Activated CD4-positive, alpha-beta memory T cell treated with anti-CD3 and anti-CD28 coated beads, Interleukin-2, amount 10 ng/mL, durations not matched to agents 7 days and 5 days (primary cell): ENCODE data around the gene YWHAG. TPM values are rescaled to one million over a fixed set of nuclear protein-coding genes. Genes with fewer than 3 reads are reported as not detected.
"Not testable (repeated sequence)": the region's sequence is repeated elsewhere in the genome, so short reads cannot be mapped to it uniquely, and the experiment has no call there.

Experiments used
- CTCF ChIA-PET: fragments of 350-600 bp; sonication (Branson Sonifier 250); formaldehyde crosslinking; loops from one replicate; lab custom pipeline; 2021; ENCODE audit warnings: antibody characterized with exemption, inconsistent platforms; lab: Charles Lee
- POLR2A ChIA-PET: fragments of 350-600 bp; sonication (Branson Sonifier 250); formaldehyde crosslinking; loops from one replicate; lab custom pipeline; 2021; ENCODE audit warnings: antibody characterized with exemption; lab: Charles Lee
- DNase-seq: peaks from one replicate; pipeline ENCODE4 v3.0.0-alpha.2; 2020
- H3K27ac Mint-ChIP-seq: one replicate; pipeline ENCODE4 v1.8.0; 2021; ENCODE audit warnings: mild to moderate bottlenecking, mixed read lengths
- H3K27me3 Mint-ChIP-seq: one replicate; pipeline ENCODE4 v1.8.0; 2021; ENCODE audit warnings: mixed read lengths
- H3K36me3 Mint-ChIP-seq: one replicate; pipeline ENCODE4 v1.8.0; 2021; ENCODE audit warnings: low read depth, mixed read lengths
- H3K4me1 Mint-ChIP-seq: one replicate; pipeline ENCODE4 v1.8.0; 2021; ENCODE audit warnings: mixed read lengths
- H3K4me3 Mint-ChIP-seq: one replicate; pipeline ENCODE4 v1.8.0; 2021; ENCODE audit warnings: mild to moderate bottlenecking, mixed read lengths
- H3K9me3 Mint-ChIP-seq: one replicate; pipeline ENCODE4 v1.8.0; 2021; ENCODE audit warnings: mixed read lengths
- total RNA-seq, 2 experiments: library from RNA; stranded (reverse); gene quantifications; one replicate each; pipeline ENCODE4 v1.2.3, GENCODE V29; 2021

Gene YWHAG
- total RNA-seq, 2 experiments from 2014 or later, result 83.1 to 84.8 TPM

- CTCF ChIA-PET, result interaction anchor here (0.7 to 2.1 kb wide), 2 partner anchors 10 to 14 kb away, joined by 3 to 7 read pairs; no protein-coding TSS in a partner anchor
- Mint-ChIP-seq H3K4me3 (no peak overlapping the region), H3K4me1 (peaks cover 20% of the 10 kb centered on the region), H3K36me3 (peaks cover 50% of the 10 kb centered on the region), H3K9me3 (no peaks in the 10 kb centered on the region), H3K27me3 (no peaks in the 10 kb centered on the region), H3K27ac (no peak overlapping the region)
- DNase-seq, result no peak
- POLR2A ChIA-PET, result interaction anchor here (1.2 to 2.0 kb wide), 4 partner anchors 9 to 31 kb away, joined by 3 to 16 read pairs (median 5); partner anchors contain the start of gene YWHAG
Measured at GRCh38 chr7:76327610-76328009, 31.2 kb downstream of the YWHAG start.

GRCh38 chr7:76326646-76327233 lies 32.1 kb downstream of the YWHAG start:
- Mint-ChIP-seq H3K27ac (no peak overlapping the region), H3K9me3 (no peaks in the 10 kb centered on the region), H3K4me1 (peaks cover 16% of the 10 kb centered on the region), H3K27me3 (no peaks in the 10 kb centered on the region), H3K4me3 (no peak overlapping the region), H3K36me3 (peaks cover 46% of the 10 kb centered on the region)
- DNase-seq, result no peak
- CTCF ChIA-PET, result interaction anchor here (0.8 to 2.1 kb wide), 2 partner anchors 9 to 26 kb away, joined by 3 to 7 read pairs; no protein-coding TSS in a partner anchor
- POLR2A ChIA-PET, result interaction anchor here (1.3 to 2.0 kb wide), 3 partner anchors 8 to 32 kb away, joined by 3 to 16 read pairs (median 7); partner anchors contain the start of gene YWHAG

GRCh38 chr7:76325811-76326210 lies 33.0 kb downstream of the YWHAG start:
- H3K27ac Mint-ChIP-seq, result no peak overlapping the region
- peaks cover 16% of the 10 kb centered on the region for H3K4me1 Mint-ChIP-seq
- no peak overlapping the region for H3K4me3 Mint-ChIP-seq
- DNase-seq, result no peak
- CTCF ChIA-PET, result no interaction called here
- no peaks in the 10 kb centered on the region for H3K27me3 Mint-ChIP-seq
- POLR2A ChIA-PET, result no interaction called here
- no peaks in the 10 kb centered on the region for H3K9me3 Mint-ChIP-seq
- H3K36me3 Mint-ChIP-seq, result peaks cover 42% of the 10 kb centered on the region

GRCh38 chr7:76325092-76325491 lies 33.7 kb downstream of the YWHAG start:
- Mint-ChIP-seq H3K9me3 (no peaks in the 10 kb centered on the region), H3K4me1 (peaks cover 16% of the 10 kb centered on the region), H3K27me3 (no peaks in the 10 kb centered on the region), H3K4me3 (no peak overlapping the region), H3K36me3 (peaks cover 38% of the 10 kb centered on the region), H3K27ac (no peak overlapping the region)
- DNase-seq, result no peak
- ChIA-PET CTCF (interaction anchor here (0.6 to 0.9 kb wide), 2 partner anchors 11 to 24 kb away, joined by 3 to 4 read pairs; no protein-coding TSS in a partner anchor), POLR2A (no interaction called here)

GRCh38 chr7:76318488-76319353 lies 40.1 kb downstream of the YWHAG start:
- H3K27ac Mint-ChIP-seq, result peak overlapping the region; percentile 89
- H3K27me3 Mint-ChIP-seq, result no peaks in the 10 kb centered on the region
- peak overlapping the region; percentile 77 for H3K4me3 Mint-ChIP-seq
- peaks cover 33% of the 10 kb centered on the region for H3K4me1 Mint-ChIP-seq
- peaks cover 5% of the 10 kb centered on the region for H3K36me3 Mint-ChIP-seq
- peak; percentile 83 for DNase-seq
- no peaks in the 10 kb centered on the region for H3K9me3 Mint-ChIP-seq
- ChIA-PET POLR2A (interaction anchor here (0.7 to 4.9 kb wide), 26 partner anchors 9 to 403 kb away, joined by 3 to 136 read pairs (median 6); partner anchors contain the start of genes HSPB1, MDH2, STYXL1 and YWHAG), CTCF (interaction anchor here (0.7 to 9.2 kb wide), 11 partner anchors 9 to 271 kb away, joined by 3 to 125 read pairs (median 7); partner anchors contain the start of genes MDH2, STYXL1 and YWHAG)

GRCh38 chr7:76317782-76318487 lies 40.9 kb downstream of the YWHAG start:
- no peaks in the 10 kb centered on the region for H3K9me3 Mint-ChIP-seq

GRCh38 chr7:76316984-76317781 lies 41.6 kb downstream of the YWHAG start:
- no peaks in the 10 kb centered on the region for H3K9me3 Mint-ChIP-seq

More at GRCh38 chr7:76317782-76318487, 40.9 kb downstream of the YWHAG start:
- Mint-ChIP-seq H3K27me3 (no peaks in the 10 kb centered on the region), H3K27ac (peak overlapping the region; percentile 89), H3K36me3 (peaks cover 5% of the 10 kb centered on the region), H3K4me3 (peak overlapping the region; percentile 77), H3K4me1 (peaks cover 34% of the 10 kb centered on the region)
- DNase-seq, result peak; percentile 98
- CTCF ChIA-PET, result interaction anchor here (0.7 to 9.2 kb wide), 13 partner anchors 9 to 270 kb away, joined by 3 to 125 read pairs (median 6); partner anchors contain the start of genes MDH2, STYXL1 and YWHAG
- POLR2A ChIA-PET, result interaction anchor here (0.7 to 4.9 kb wide), 26 partner anchors 9 to 402 kb away, joined by 3 to 136 read pairs (median 6); partner anchors contain the start of genes HSPB1, MDH2, STYXL1 and YWHAG

GRCh38 chr7:76315364-76315763 lies 43.4 kb downstream of the YWHAG start:
- ChIA-PET CTCF (interaction anchor here (1.0 to 9.2 kb wide), 7 partner anchors 10 to 137 kb away, joined by 4 to 125 read pairs (median 8); partner anchors contain the start of gene YWHAG), POLR2A (no interaction called here)
- no peak overlapping the region for H3K4me3 Mint-ChIP-seq
- no peak overlapping the region for H3K27ac Mint-ChIP-seq
- peaks cover 5% of the 10 kb centered on the region for H3K36me3 Mint-ChIP-seq
- peaks cover 34% of the 10 kb centered on the region for H3K4me1 Mint-ChIP-seq
- DNase-seq, result no peak
- no peaks in the 10 kb centered on the region for H3K27me3 Mint-ChIP-seq
- no peaks in the 10 kb centered on the region for H3K9me3 Mint-ChIP-seq

More at GRCh38 chr7:76316984-76317781, 41.6 kb downstream of the YWHAG start:
- H3K4me1 Mint-ChIP-seq, result peaks cover 34% of the 10 kb centered on the region
- DNase-seq, result no peak
- H3K4me3 Mint-ChIP-seq, result peak overlapping the region; percentile 77
- peaks cover 5% of the 10 kb centered on the region for H3K36me3 Mint-ChIP-seq
- CTCF ChIA-PET, result interaction anchor here (0.7 to 9.2 kb wide), 13 partner anchors 10 to 269 kb away, joined by 3 to 125 read pairs (median 5); partner anchors contain the start of genes MDH2, STYXL1 and YWHAG
- H3K27me3 Mint-ChIP-seq, result no peaks in the 10 kb centered on the region
- POLR2A ChIA-PET, result interaction anchor here (0.9 to 4.9 kb wide), 18 partner anchors 8 to 269 kb away, joined by 3 to 136 read pairs (median 8); partner anchors contain the start of genes HSPB1, MDH2, STYXL1 and YWHAG
- peak overlapping the region; percentile 89 for H3K27ac Mint-ChIP-seq

GRCh38 chr7:76314740-76315139 lies 44.1 kb downstream of the YWHAG start:
- H3K27me3 Mint-ChIP-seq, H3K27ac Mint-ChIP-seq, H3K9me3 Mint-ChIP-seq, H3K36me3 Mint-ChIP-seq, H3K4me3 Mint-ChIP-seq, DNase-seq: not testable (repeated sequence)
- H3K4me1 Mint-ChIP-seq, result peaks cover 31% of the 10 kb centered on the region
- CTCF ChIA-PET, result interaction anchor here (0.6 to 9.2 kb wide), 28 partner anchors 9 to 575 kb away, joined by 3 to 125 read pairs (median 4); partner anchors contain the start of genes HSPB1, MDH2, STYXL1 and YWHAG
- POLR2A ChIA-PET, result interaction anchor here (0.9 to 1.9 kb wide), 5 partner anchors 8 to 137 kb away, joined by 3 to 6 read pairs (median 3); no protein-coding TSS in a partner anchor

- ChIA-PET CTCF (interaction anchor here (0.6 to 9.2 kb wide), 32 partner anchors 9 to 574 kb away, joined by 3 to 125 read pairs (median 4); partner anchors contain the start of genes HSPB1, MDH2, STYXL1 and YWHAG), POLR2A (interaction anchor here (0.7 to 1.9 kb wide), 6 partner anchors 8 to 136 kb away, joined by 3 to 6 read pairs (median 3); no protein-coding TSS in a partner anchor)
- Mint-ChIP-seq H3K36me3 (peaks cover 3% of the 10 kb centered on the region), H3K9me3 (no peaks in the 10 kb centered on the region), H3K27ac (no peak overlapping the region), H3K4me1 (peaks cover 26% of the 10 kb centered on the region), H3K27me3 (no peaks in the 10 kb centered on the region), H3K4me3 (peak overlapping the region; percentile 17)
- DNase-seq, result peak; percentile 97
Measured at GRCh38 chr7:76314042-76314721, 44.6 kb downstream of the YWHAG start.
